DMS 273 treated with DMSO at 0.1 percent for 48 hours (cell line): ENCODE results near the gene IMPA2.
A peak's percentile ranks its signal among the peaks of the same experiment; 100 is the strongest.
"Not testable (repeated sequence)": the region's sequence is repeated elsewhere in the genome, so short reads cannot be mapped to it uniquely, and the experiment has no call there.

Experiments
- DNase-seq: peaks from one replicate; lab custom pipeline; 2025; lab: John Stamatoyannopoulos, UW

The IMPA2 gene

DNA sequence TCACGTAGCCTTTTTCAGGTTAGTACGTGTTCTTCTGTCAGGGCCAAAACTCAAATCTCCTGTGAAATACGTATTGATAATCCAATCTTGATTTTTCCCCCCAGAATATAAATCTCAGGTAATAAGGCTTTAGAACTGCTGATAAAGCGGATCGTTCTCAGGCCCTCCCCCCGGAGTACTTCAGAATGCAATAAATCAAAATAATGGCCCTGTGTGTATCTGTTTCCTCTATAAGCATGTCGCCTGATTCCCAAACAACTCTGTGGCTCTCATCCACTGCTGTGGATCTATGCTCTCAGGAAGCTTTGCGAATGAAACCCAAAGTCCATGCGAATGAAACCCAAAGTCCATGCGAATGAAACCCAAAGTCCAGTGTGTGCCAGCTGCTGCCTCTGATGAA is 49.4 kb downstream of the IMPA2 start:
- DNase-seq: no peak

DNA sequence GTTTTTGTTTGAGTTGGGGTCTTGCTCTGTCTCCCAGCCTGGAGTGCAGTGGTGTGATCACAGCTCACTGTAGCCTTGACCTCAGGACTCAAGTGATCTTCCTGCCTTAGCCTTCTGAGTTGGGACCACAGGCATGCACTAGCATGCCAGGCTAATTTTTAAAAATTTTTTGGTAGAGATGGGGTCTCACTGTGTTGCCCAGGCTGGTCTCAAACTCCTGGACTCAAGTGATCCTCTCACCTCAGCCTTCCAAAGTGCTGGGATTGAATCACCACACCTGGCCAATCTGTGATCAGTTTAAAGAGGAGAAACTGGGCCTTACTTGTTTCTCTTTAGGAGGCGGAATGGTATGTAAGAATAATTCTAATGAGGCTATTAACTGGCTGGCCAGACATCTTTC is 49.9 kb downstream of the IMPA2 start:
- no peak for DNase-seq

DNA sequence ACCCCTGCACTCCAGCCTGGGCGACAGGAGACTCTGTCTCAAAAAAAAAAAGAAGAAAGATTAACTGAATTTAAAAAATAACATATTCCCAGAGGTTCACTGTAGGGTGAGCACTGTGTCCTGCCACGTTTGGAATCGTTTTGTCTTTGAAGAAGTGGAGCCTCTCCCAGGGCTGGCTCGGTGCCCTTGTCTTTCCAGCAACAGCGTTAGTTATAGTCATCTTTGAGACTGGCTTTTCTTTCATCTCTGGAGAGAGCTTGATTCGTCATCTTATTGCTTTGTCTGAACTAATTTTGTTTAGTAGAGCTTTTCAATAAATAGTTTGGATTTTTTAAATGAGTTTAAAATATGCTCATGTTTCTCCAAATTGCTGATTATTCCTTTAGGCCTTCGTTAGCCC is 50.5 kb downstream of the IMPA2 start:
- no peak for DNase-seq

DNA sequence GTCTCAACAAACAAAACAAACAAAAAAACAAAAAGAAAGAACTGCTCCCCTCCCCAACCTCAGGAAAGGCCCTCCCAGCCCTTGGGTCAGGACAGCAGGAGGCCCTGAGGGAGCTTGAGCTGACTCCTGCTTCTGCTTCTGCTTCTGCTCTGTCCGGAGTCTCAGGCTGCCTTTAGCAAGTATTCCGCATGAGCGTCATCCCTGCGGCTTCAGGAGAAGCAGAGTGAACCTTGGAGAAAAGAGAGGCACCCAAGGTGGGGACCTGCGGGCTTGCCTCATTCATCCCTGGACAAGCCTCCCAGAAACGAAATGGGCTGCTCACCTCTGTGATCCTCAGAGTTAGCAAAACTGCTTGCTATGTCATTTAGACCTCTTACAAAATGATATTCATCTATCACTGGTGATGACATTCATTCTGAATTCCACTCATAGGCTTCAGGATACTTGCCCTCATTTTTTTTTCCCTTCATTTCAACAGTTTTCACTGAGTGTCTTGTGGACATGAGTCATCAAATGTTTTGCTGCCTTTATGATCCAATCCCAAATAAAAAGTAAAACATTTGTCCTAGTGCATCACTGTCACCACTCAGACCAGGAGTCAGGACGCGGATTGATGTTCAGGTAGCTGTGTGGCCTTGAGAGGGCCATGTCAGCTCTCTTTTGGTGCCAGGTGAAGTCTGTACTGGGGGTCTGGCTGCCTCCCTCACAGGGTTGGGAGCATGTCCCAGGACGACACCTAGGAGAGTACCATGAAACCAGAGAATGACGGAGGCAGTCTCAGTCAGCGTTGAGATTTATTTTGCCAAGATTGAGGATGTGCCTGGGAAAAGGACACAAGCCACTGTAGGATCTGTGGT is 51.7 kb downstream of the IMPA2 start:
- no peak for DNase-seq

DNA sequence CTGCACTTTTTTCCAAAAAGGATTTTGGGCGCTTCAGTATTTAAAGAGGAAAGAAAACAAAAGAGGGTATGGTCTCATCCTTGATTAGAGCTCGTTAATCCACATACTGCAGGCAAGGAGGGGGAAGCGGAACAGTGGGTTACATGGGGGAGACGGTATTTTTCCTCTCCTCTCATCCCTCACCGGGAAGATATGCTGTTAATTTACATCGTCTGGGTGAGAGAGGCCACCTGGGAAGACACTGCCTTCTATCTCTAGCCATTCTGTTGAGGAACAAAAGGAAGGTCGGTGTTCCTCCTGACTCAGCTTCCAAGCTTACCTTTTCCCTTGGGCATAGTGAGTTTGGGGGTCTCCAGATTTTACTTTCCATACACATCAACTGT is 52.3 kb downstream of the IMPA2 start:
- DNase-seq: no peak

DNA sequence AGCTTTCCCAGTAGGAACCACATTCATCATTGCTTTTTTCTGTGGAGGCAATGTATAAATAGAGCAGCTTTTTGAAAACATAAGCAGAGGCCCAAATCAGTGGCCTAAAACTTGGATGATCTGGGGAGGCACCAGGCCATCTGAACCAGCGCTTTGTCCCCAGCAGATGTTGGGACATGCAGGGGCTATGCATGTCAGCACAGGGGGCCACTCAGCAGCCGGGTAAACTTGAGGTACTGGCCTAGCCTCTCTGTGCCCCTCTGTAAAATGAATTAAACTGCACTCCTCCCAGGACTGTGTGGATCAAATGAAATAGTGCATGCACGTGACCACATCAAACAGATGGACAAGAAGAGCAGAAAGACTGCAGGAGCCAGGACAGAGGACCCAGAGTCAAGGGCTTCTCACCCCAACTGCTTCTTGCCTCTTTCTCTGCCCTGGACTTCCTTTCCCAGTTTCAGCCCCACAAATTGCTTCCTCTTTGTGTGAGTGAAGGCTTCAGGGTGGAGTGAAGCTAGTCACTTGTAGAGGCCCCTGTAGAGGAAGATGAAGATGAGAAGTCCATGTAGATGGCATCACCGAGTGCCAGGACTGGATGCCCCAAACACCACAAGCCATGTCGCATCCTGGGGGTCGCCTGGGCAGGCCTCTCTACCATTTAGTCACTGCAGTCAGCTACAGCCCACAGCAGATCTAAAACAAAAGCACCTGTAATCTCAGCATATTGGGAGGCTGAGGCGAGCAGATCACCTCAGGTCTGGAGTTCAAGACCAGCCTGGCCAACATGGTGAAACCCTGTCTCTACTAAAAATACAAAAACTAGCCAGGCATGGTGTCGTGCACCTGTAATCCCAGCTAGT is 53.2 kb downstream of the IMPA2 start:
- DNase-seq: no peak

DNA sequence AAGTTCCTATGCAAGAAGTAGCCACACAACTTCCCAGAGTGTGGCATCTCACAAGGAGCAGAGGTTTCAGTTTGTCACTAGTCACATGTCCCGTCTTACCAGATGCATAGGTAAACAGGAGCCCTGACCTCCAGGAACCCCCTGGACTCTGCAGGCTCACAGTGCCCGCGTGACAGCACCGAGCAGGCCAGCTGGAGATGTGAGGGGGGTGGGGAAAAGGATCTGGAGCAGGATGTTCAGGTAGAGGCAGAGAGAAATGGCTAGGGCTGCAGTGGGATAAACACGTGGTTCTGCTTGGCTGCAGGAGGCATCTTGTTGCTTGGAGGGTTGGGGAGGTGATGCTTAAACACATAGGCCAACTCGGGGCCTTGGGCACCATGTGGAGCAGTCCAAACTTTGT is 54.2 kb downstream of the IMPA2 start:
- no peak for DNase-seq

DNA sequence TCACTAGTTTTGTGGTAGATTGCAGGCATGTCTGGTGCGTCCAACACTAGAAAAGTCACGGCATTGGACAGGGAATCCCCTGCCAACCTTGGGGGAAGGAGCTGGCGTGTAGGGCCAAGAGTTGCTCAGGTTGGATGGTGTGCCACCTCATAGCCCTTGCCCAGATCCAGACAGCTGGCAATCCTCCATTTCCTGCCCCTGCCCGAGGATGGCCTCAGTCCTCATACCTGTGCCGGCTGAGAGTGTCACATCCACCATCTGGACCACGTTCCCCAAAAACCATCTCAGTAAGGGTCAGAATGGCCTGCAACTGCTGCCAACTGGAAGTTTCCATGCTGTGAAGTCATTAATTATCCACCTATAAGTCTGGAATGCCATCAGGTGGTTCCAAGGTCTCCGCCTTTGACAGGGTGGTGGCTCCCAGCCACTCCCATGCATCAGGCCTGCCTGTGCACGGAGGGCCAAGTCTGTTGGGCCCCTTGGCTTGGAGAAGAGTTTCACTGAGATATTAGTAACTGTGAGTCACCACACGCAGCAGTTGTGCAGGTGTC is 55.0 kb downstream of the IMPA2 start:
- DNase-seq: no peak

DNA sequence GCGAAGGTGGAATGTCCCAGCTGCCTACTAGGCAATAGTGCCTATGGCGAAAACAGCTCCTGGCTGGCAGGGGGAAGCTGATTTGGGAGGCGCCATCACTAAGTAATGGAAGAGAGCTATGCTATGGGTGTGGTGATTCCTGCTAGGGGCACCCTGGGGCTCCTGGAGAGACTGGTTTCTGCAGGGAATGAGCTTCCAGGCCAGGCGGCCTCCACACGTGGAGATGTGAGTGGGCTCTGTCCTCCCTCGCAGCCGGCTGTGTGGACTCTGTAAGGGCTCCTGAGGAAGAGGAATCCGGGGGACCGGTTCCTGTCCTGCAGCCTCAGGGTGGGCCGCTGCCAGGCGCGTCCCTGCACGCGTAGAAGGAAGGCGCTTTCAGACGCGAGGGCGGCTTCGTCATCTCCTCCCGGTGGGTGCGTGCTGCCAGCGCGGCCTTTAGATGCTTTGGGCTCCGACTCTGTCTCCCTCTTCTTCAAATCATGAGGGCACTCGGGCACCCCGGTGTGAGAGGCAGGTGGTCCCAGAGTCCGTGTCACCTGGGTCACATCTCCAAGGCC is 56.9 kb downstream of the IMPA2 start:
- DNase-seq: no peak

DNA sequence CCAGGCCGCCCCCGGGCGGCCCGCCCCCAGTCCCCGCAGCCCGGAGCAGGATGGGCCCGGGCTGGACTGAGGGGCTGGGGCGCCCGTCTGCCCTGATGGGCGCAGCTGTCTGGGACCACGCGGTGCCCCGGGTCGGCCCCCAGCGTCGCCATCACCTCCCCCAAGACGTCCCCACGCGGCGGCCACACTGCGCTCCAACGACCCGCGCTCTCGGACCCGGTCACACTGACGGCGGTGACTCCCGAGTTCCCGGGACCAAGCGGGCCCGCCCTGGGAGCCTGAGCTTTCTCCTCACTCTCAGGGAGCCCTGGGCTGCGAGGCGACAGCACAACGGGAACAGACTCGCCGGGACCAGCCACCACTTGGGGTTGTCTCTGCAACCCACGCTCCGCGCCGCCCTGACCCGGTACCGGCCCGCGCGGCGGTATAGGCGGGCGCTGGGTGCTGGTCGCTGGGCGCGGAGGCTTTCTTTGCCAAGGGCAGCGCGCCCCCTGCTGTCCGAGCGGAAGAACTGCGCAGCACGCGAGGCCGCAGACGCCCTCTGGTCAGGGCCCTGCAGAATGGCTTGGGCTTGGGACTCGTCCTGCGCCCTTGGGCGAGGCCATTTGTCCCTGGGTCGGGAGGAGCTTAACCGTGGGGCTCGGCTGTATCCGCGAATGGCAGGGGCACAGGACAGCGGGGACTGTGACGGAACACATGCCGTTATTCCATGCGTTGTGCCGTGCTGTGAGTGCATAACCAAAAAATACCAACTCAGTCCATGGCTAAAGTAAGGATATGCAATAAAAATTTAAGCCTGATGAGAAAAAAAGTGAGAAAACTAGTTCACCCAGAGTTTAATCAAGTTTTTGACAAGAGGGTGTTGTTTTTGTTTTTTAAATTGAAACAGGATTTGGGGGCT is 57.6 kb downstream of the IMPA2 start:
- DNase-seq: peak; percentile 35

DNA sequence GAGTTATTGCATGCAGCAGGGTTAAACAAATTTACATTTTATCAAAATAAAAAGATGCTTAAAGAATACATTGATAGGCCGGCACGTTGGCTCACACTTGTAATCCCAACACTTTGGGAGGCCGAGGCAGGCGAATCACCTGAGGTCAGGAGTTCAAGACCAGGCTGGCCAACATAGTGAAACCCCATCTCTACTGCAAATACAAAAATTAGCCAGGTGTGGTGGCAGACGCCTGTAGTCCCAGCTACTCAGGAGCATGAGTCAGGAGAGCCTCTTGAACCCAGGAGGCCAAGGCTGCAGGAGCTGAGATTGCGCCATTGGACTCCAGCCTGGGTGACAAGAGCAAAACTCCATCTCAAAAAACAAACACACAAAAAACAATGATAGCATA is 58.2 kb downstream of the IMPA2 start:
- DNase-seq: not testable (repeated sequence)

DNA sequence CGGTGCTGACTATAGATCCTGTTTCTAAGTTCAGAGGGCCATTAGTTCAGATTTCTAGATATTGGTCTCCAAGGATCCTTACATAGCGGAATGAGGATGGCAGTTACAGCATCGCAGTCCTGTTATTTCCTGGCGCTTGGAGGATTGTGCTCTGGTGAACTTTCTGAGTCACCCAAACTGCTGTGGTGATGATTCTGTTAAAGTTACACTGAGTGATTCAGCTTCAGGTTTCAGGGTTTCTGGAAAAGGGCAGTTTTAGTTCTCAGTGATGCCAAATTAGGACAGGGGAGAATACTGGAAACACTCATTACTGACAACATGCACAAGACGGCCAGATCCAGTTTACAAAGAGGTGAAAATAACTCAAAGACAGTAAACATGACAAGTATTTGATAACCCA is 60.3 kb downstream of the IMPA2 start:
- DNase-seq: no peak

DNA sequence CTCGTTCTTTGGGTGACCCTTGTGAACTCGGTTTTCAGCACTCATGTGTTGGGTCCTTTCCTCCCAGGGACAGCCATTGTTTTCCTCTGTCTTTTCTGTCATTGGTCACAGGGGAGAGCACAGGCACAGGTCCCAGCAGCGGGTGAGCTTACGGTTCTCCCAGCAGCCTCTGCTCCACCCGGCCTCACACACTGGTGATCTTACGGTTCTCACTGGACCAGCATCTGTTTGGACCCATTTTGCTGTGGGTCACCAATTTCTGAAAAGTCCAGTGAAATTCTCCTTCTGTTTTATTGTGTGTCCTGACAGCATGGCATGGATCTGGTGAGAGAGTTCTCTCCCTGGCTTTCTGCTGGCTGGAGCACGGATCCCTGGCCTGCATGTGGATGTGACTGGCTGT is 62.5 kb downstream of the IMPA2 start:
- no peak for DNase-seq

DNA sequence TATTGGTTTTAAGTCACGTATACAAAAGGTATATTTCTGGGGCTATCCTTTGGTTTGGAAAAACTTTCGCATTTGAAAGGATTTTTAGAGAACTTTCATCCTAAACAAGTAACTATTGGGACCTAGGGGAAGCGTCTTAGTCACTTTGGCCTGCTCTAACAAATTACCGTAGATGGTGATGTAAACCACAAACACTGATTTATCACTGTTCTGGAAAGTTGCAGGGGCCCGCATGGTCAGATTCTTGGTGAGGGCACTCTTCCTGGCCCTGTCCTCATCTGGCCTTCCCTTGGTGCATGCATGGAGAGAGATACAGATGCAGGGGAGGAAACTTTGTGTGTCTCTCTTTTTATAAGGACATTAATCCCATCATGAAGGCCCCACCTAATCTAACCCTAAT is 63.3 kb downstream of the IMPA2 start:
- DNase-seq: no peak

DNA sequence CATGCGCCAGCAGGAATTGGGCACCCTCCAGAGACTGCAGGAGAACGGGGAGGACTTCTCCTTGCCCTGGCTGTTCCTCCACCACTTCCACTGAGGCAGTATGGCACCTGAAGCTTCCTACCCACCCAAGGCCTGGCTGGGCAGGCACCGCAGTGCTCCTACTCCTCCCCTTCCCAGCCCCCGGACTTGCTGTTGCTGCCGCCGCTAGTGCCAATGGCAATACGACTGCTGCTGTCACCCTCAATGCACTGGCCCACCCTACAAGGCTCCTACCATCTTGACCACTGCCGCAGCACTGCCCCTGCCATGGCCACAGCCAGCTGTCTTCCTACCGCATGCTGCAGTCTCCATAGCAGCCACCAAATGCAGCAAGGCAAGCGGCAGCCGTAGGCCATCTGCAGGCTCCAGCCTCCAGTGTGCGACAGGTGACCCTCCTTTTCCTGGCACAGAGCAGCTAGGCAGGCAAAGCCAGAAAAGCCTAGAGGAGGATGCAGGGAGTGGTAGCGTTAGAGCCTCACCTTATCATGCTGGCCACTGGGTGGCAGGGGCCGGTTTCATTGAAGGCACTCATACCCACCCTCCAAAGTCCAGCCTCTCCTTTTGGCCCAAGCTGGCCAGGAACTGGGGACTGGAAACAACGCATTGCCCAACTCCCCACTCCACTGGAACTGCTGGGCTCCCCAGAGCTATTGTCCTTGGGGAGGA is 64.9 kb downstream of the IMPA2 start:
- DNase-seq: no peak

DNA sequence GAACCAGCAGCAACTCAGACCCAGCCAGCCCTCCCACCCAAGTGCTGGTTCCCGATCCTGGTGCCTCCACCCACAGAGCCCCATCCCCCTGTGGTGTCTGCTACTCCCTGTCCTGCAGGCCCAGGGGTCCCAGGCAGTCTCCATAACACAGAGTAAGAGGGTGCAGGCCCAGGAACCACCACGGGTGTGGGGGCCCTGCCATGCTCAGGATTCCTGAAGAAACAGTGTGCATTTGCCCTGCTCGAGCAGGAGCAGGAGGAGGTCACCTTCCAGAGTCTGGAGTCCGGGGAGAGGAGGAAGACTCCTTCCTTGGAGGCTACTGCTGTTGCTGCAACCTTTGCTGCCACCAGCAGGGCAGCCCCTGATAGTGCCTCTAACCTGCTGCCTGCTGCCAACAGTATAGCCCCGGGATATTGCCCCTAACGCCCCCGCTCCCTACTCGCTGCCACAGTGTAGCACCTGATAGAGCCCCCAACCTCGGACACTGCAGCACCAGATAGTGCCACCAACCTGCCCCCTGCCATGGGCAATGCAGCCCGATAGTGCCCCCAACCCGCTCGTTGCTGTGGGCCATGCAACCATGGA is 65.5 kb downstream of the IMPA2 start:
- DNase-seq: no peak

DNA sequence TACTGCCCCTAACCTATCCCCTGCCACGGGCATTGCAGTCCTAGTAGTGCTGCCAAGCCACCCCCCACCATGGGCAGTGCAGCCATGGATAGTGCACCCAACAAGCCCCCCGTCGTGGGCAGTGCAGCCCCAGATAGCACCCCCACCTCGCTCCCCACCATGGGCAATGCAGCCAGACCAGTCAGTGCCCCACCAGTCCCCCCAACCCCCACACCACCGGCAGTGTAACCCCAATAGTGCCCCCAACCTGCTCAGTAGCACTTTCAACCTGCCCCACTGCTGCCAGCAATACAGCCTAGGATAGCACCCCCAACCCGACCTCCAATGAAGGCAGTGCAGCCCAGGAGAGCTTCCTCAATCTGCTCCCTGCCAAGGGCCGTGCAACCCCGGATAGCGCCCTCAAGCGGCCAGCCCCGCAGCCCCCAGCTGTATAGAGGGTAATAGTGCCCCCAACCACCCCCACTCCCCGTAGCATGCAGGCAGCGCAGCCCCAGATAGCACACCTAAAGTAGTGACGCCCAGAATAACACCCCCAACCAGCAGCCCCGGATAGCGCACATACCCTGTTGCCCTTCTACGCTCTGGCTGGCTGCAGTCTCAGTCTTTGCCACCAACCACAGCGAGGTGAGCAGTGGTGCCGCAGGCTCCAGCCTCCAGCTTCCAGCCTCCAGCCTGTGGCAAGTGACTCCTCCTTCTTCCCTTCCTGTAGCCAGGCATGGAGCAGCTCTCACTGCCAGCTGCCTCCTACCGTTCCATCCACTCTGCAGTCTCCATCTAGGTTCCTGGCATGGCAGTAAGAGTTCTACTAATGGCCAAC is 66.9 kb downstream of the IMPA2 start:
- no peak for DNase-seq

DNA sequence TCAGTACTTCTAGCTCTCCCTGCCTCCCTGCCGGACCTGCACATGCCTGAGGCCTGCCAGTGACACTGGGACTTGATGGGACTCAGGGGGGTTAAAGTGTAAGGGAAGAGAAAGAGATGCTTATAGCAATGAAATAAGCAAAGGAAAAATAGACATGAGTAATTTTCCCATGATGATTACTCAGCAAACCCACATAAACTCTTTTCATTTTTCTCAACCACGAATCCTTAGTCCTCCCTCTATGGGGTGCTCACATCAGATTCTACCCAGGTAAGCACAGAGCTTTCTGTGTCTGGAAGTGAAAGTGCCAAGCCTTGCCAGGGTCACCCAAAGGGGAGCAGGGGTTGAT is 67.5 kb downstream of the IMPA2 start:
- no peak for DNase-seq

DNA sequence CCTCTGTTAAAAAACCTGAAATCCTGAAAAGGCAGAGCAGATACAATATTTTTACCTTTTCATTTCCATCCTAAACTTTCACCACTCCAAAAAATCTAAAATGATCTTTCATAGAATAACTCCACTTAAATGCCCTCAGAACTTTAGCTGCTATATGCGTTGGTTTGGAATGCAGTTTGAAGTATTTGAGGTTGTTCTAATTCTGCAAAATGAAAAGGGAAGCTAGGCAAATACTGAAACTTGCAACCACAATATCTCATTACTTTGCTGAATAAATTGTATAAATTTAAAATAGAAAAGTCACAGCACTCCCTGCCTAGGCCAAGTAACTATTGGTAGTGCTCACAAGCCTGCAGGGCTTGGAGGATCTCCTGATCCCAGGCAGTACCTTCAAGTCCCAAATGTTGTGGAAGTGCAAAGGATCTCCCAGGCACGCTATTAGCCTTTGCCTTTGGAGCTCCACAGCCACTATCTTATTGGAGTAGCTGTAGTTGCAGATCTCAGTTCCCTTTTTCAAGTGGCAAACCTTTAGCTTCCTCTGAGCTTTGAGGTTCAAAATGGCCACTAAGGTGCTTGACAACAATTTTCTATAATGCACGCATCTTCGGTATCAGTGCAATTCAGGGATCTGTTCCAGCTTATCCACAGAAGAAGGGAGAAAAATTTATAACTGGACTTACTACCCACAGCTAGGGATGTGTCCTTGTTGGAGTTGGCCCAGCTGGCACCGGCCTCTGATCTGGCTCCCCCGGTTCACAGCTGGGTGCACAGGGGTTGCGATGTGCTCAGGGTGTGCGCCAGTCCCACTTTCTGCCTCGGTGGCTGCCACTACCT is 68.9 kb downstream of the IMPA2 start:
- no peak for DNase-seq
